Neural cell (in vitro differentiated cells): Measurements from ENCODE around the gene NPLOC4. TPM values are rescaled to one million over a fixed set of nuclear protein-coding genes. Genes with fewer than 3 reads are reported as not detected.

ENCODE experiments used
- H2AFZ ChIP-seq: fragments of 200-600, 300-800 bp; sonication (generic), shearing (Covaris generic); 2 replicates; pipeline ENCODE4 v1.6.0; 2014; ENCODE audit warnings: low read depth, mild to moderate bottlenecking, antibody characterized with exemption, low read length, moderate library complexity
- H3F3A ChIP-seq: fragments of 200-600 bp; shearing (Covaris generic); 2 replicates; pipeline ENCODE4 v1.6.1; 2016; ENCODE audit warnings: mild to moderate bottlenecking, moderate library complexity, mixed read lengths, antibody characterized with exemption, low read length; ENCODE audit not compliant: insufficient read depth, poor library complexity, severe bottlenecking
- H3K27ac ChIP-seq: fragments of 200-600, 300-800 bp; sonication (generic), shearing (Covaris generic); 2 replicates; pipeline ENCODE4 v1.5.1; 2014; ENCODE audit warnings: mild to moderate bottlenecking, low read length, moderate library complexity
- H3K27me3 ChIP-seq: fragments of 300-800, 200-600 bp; sonication (generic), shearing (Covaris generic); 2 replicates; pipeline ENCODE4 v1.6.0; 2014; ENCODE audit warnings: mild to moderate bottlenecking, low read depth, low read length, moderate library complexity; ENCODE audit not compliant: insufficient read depth
- H3K36me3 ChIP-seq: fragments of 300-800, 200-600 bp; sonication (generic), shearing (Covaris generic); 2 replicates; pipeline ENCODE4 v1.5.1; 2014; ENCODE audit warnings: mild to moderate bottlenecking, antibody characterized with exemption, low read length, moderate library complexity; ENCODE audit not compliant: insufficient read depth
- H3K4me2 ChIP-seq: fragments of 300-800, 200-600 bp; sonication (generic), shearing (Covaris generic); 2 replicates; pipeline ENCODE4 v1.6.0; 2014; ENCODE audit warnings: mild to moderate bottlenecking, low read length
- H3K4me3 ChIP-seq: fragments of 300-800, 200-600 bp; sonication (generic), shearing (Covaris generic); 2 replicates; pipeline ENCODE4 v1.5.1; 2014; ENCODE audit warnings: mild to moderate bottlenecking, low read length, moderate library complexity
- H3K79me2 ChIP-seq: fragments of 200-600 bp; shearing (Covaris generic); replicated peaks from 2 replicates; pipeline ENCODE4 v1.6.0; 2014; ENCODE audit warnings: mild to moderate bottlenecking, low read length, moderate library complexity; ENCODE audit not compliant: insufficient read depth
- H3K9ac ChIP-seq: fragments of 300-800, 200-600 bp; sonication (generic), shearing (Covaris generic); 2 replicates; pipeline ENCODE4 v1.6.1; 2016; ENCODE audit warnings: mild to moderate bottlenecking, low read length, mixed read lengths
- H3K9me2 ChIP-seq: fragments of 200-600 bp; shearing (Covaris generic); 2 replicates; pipeline ENCODE4 v1.6.1; 2016; ENCODE audit warnings: mild to moderate bottlenecking, low read length, mixed read lengths; ENCODE audit not compliant: insufficient read depth
- H3K9me3 ChIP-seq: fragments of 200-600, 300-800 bp; sonication (generic), shearing (Covaris generic); 2 replicates; pipeline ENCODE4 v1.6.1; 2016; ENCODE audit warnings: mild to moderate bottlenecking, mixed run types, low read length, moderate library complexity, mixed read lengths
- H4K20me1 ChIP-seq: fragments of 200-600 bp; shearing (Covaris generic); 2 replicates; pipeline ENCODE4 v1.6.1; 2016; ENCODE audit warnings: mild to moderate bottlenecking, mixed run types; ENCODE audit not compliant: insufficient read depth
- CTCF ChIP-seq: fragments of 450-650 bp; IDR thresholded peaks from 2 replicates; pipeline ENCODE4 v1.5.1; 2014; ENCODE audit warnings: antibody characterized with exemption, mild to moderate bottlenecking, moderate library complexity; ENCODE audit not compliant: poor library complexity, severe bottlenecking
- EP300 ChIP-seq: fragments of 450-650 bp; conservative IDR thresholded peaks from 2 replicates; pipeline ENCODE4 v1.6.1; 2014; ENCODE audit warnings: antibody characterized with exemption, mild to moderate bottlenecking, moderate library complexity; ENCODE audit not compliant: poor library complexity, severe bottlenecking
- EZH2 ChIP-seq: fragments of 200-600, 300-800 bp; shearing (Covaris generic), sonication (generic); IDR thresholded peaks from 2 replicates; pipeline ENCODE4 v1.6.1; 2014; ENCODE audit warnings: antibody characterized with exemption, low read length, borderline replicate concordance, mild to moderate bottlenecking; ENCODE audit not compliant: insufficient read depth, poor library complexity, severe bottlenecking
- MXI1 ChIP-seq: fragments of 450-650 bp; conservative IDR thresholded peaks from 2 replicates; pipeline ENCODE4 v1.6.1; 2014; ENCODE audit warnings: antibody characterized with exemption, mild to moderate bottlenecking; ENCODE audit not compliant: poor library complexity, severe bottlenecking
- POLR2AphosphoS5 ChIP-seq: IDR thresholded peaks from 2 replicates; pipeline ENCODE4 v1.6.1; 2012
- RAD21 ChIP-seq: fragments of 450-650 bp; conservative IDR thresholded peaks from 2 replicates; pipeline ENCODE4 v1.6.1; 2014; ENCODE audit warnings: antibody characterized with exemption, mild to moderate bottlenecking, moderate library complexity
- REST ChIP-seq: IDR thresholded peaks from 2 replicates; pipeline ENCODE4 v1.6.1; 2012; ENCODE audit warnings: borderline replicate concordance
- SMC3 ChIP-seq: fragments of 450-650 bp; conservative IDR thresholded peaks from 2 replicates; pipeline ENCODE4 v1.6.1; 2014; ENCODE audit warnings: antibody characterized with exemption, mild to moderate bottlenecking, moderate library complexity; ENCODE audit not compliant: poor library complexity
- TAF1 ChIP-seq: IDR thresholded peaks from 2 replicates; pipeline ENCODE4 v1.6.1; 2012; ENCODE audit warnings: low read depth
- polyA plus RNA-seq: library from polyadenylated mRNA; depleted of rRNA; stranded (reverse); fragments of >200 nt; gene quantifications from 2 replicates; pipeline ENCODE4 v1.2.3, GENCODE V29; 2014

Gene NPLOC4
- polyA plus RNA-seq, 1 donor from 2014 or later: 32.3 TPM

DNA sequence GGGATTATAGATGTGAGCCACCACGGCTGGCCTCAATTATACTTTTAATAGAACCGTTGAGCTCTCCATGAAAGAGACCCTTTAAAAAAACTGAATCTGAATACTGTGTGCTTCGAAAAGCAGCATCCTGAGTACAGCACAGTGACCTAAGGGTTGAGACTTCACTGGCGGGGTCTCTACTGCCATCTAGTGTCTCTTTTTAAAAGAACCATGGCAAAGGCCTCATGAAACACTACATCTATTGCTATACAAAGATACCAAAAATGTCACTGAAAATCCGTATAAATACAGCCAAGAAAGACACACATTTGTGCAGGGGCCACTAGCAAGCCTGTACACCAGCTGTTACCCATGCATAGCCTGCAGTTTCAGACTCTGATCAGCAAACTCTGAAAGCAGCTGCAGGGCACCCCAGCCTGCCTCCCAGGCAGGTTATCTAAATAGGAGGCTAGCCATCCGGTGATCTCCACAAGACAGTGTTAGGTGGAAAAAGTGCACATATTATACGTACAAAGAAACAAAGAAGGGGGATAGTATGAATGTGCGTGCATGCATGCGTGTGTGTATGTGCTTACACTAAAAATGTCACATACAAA lies 35.3 kb downstream of the NPLOC4 start:
- H3K4me3 ChIP-seq: no peak overlapping the region
- no peak overlapping the region for H2AFZ ChIP-seq
- TF ChIP-seq RAD21: peak; percentile 79
- TF ChIP-seq CTCF: peak; percentile 84
- no peak for TF ChIP-seq REST
- no peak for TF ChIP-seq EP300
- TF ChIP-seq SMC3: peak; percentile 76
- no peaks in the 10 kb centered on the region for H3K79me2 ChIP-seq
- no peaks in the 10 kb centered on the region for H3K9me2 ChIP-seq
- H3F3A ChIP-seq: no peaks in the 10 kb centered on the region
- H3K4me2 ChIP-seq: no peak overlapping the region
- H3K9ac ChIP-seq: no peak overlapping the region
- no peaks in the 10 kb centered on the region for H3K9me3 ChIP-seq
- H3K27ac ChIP-seq: no peak overlapping the region
- H3K36me3 ChIP-seq: peaks cover 4% of the 10 kb centered on the region
- no peaks in the 10 kb centered on the region for H4K20me1 ChIP-seq
- H3K27me3 ChIP-seq: no peaks in the 10 kb centered on the region

- H3K9ac ChIP-seq: no peak overlapping the region
- no peak overlapping the region for H3K4me2 ChIP-seq
- H3K9me2 ChIP-seq: no peaks in the 10 kb centered on the region
Measured at GRCh38 chr17:81599719-81600486, 37.0 kb downstream of the NPLOC4 start.

More at GRCh38 chr17:81599719-81600486, 37.0 kb downstream of the NPLOC4 start:
- TF ChIP-seq RAD21 (no peak), MXI1 (no peak), REST (no peak), POLR2AphosphoS5 (no peak), EZH2 (no peak), EP300 (no peak), TAF1 (no peak)
- no peak overlapping the region for H3K27ac ChIP-seq
- H3K79me2 ChIP-seq: no peaks in the 10 kb centered on the region
- no peaks in the 10 kb centered on the region for H4K20me1 ChIP-seq
- no peaks in the 10 kb centered on the region for H3F3A ChIP-seq
- H3K36me3 ChIP-seq: no peaks in the 10 kb centered on the region
- H3K4me3 ChIP-seq: no peak overlapping the region
- H2AFZ ChIP-seq: no peak overlapping the region
- no peaks in the 10 kb centered on the region for H3K27me3 ChIP-seq
- no peaks in the 10 kb centered on the region for H3K9me3 ChIP-seq
